HCT116 (cell line): ENCODE measurements around the gene HIBADH.

Experiments used
- CEBPB ChIP-seq: IDR thresholded peaks from 2 replicates; pipeline ENCODE4 v1.6.1; 2012; ENCODE audit warnings: low read depth
- CTCF ChIP-seq, 3 experiments: fragments of 200-600 bp in 1 of 3; sonication (generic) in 1 of 3; IDR thresholded peaks in 2 of 3; conservative IDR thresholded peaks in 1 of 3; 2 replicates each; pipeline ENCODE4 v1.5.1; 2012 to 2017; ENCODE audit warnings: low read depth in 2 of 3, low read length in 2 of 3, antibody characterized with exemption in 1 of 3, borderline replicate concordance in 1 of 3, control low read depth in 1 of 3, mild to moderate bottlenecking in 1 of 3, mixed read lengths in 1 of 3, mixed run types in 1 of 3, moderate library complexity in 1 of 3; ENCODE audit not compliant: insufficient read depth in 1 of 3
- EZH2 ChIP-seq: fragments of 200-600 bp; sonication (generic); IDR thresholded peaks from 2 replicates; pipeline ENCODE4 v1.6.1; 2017; ENCODE audit warnings: antibody characterized with exemption, mixed run types
- POLR2A ChIP-seq: IDR thresholded peaks from 2 replicates; pipeline ENCODE4 v1.7.0; 2011; ENCODE audit warnings: borderline replicate concordance; ENCODE audit not compliant: insufficient read depth, insufficient read length; ENCODE audit errors: extremely low read depth
- RAD21 ChIP-seq: IDR thresholded peaks from 2 replicates; pipeline ENCODE4 v1.6.1; 2012; ENCODE audit warnings: low read depth, mild to moderate bottlenecking
- SIN3A ChIP-seq: IDR thresholded peaks from 2 replicates; pipeline ENCODE4 v1.6.1; 2012; ENCODE audit warnings: low read depth
- YY1 ChIP-seq: IDR thresholded peaks from 2 replicates; pipeline ENCODE4 v1.6.1; 2011; ENCODE audit warnings: low read length, low read depth, moderate library complexity, mild to moderate bottlenecking; ENCODE audit not compliant: insufficient replicate concordance; ENCODE audit errors: extremely low read depth
- ZNF274 ChIP-seq: fragments of 200-500 bp; sonication (Bioruptor generic); IDR thresholded peaks from 2 replicates; pipeline ENCODE4 v1.6.1; 2014; ENCODE audit warnings: mild to moderate bottlenecking, low read depth, low read length, inconsistent platforms

DNA sequence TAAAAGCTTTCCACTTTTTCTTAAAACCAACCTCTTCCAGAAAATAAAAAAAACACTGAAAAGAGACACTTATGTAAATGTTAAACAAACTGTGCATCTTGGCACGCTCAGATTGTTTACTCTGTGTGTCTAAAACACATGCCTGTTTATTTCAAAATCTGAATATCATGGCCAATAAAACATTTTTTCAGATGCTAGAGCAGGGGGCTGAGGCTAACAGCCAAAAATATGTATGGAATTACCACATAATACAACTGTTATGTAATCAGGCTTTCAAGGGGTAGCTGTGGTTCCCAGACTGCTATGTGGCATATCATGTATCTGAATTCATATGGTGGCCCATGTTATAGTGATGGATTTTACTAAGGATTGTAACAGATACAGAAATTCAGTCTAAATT, 130.4 kb downstream of the HIBADH start:
- TF ChIP-seq CTCF (IDR thresholded peaks at IDR 0.05 in 2 of 3, conservative IDR thresholded peaks at IDR 0.05 in 1 of 3; ENCODE audit: borderline replicate concordance in 1 of 3, insufficient read depth in 1 of 3, low read depth in 2 of 3, low read length in 2 of 3), result no peak
- no peak for TF ChIP-seq POLR2A
- TF ChIP-seq RAD21, result no peak
- no peak for TF ChIP-seq CEBPB
- no peak for TF ChIP-seq YY1
- no peak for TF ChIP-seq ZNF274
- no peak for TF ChIP-seq EZH2
- no peak for TF ChIP-seq SIN3A
